Measurements from ENCODE around the gene NUMBL. TPM values are rescaled to one million over a fixed set of nuclear protein-coding genes. Genes with fewer than 3 reads are reported as not detected.

NUMBL gene
- total and polyA plus RNA-seq, 2 of the 8 experiments (the other 6 are each of a cell fraction or from before 2014, with no cell fraction given), result 13.5 to 24.8 TPM

GRCh38 chr19:40639638-40639982, 50.8 kb downstream of the NUMBL start:
- H3K27ac ChIP-seq (ENCODE audit: low read depth, low read length), result no peak overlapping the region
- H2AK5ac ChIP-seq (ENCODE audit: low read depth, low read length), result no peak overlapping the region
- FAIRE-seq (no peak), DNase-seq (ENCODE audit: low read depth in 1 of 2, low spot score in 2 of 2) (no peak)
- no peak overlapping the region for H3K23ac ChIP-seq (ENCODE audit: insufficient read length)
- TF ChIP-seq NRF1 (IDR thresholded peaks at IDR 0.05; ENCODE audit: low read depth, low read length) (no peak), KDM1A (IDR thresholded peaks at IDR 0.05; ENCODE audit: borderline replicate concordance, low read length) (no peak), BCL11A (IDR thresholded peaks at IDR 0.05; ENCODE audit: low read depth in 2 of 2, low read length in 2 of 2) (no peak), JUN (IDR thresholded peaks at IDR 0.05; ENCODE audit: low read depth, low read length) (no peak)
- H3K4me1 ChIP-seq (replicated peaks in 1 of 4; ENCODE audit: control insufficient read depth in 3 of 4, insufficient read depth in 4 of 4, low read length in 3 of 4), result peaks cover 0 to 3% (median 0%) of the 10 kb centered on the region in 4 experiments; a peak in 1 of 7 replicates
- H3K4me3 ChIP-seq (ENCODE audit: extremely low read depth in 1 of 4, insufficient read depth in 2 of 4, low read depth in 3 of 4, low read length in 4 of 4), result no peak overlapping the region
- H2BK5ac ChIP-seq (ENCODE audit: low read depth, low read length), result no peak overlapping the region
- H4K91ac ChIP-seq (replicated peaks; ENCODE audit: insufficient read length, low read length), result no peak overlapping the region
- no peak overlapping the region for H4K8ac ChIP-seq (ENCODE audit: extremely low read depth, insufficient read depth, low read length)
- no peaks in the 10 kb centered on the region for H3K9me3 ChIP-seq (ENCODE audit: insufficient read depth in 2 of 2, low read depth in 1 of 2, low read length in 1 of 2)
- no peak overlapping the region for H3K18ac ChIP-seq (ENCODE audit: extremely low read depth, low read length)
- no peak overlapping the region for H2BK12ac ChIP-seq (ENCODE audit: low read depth, low read length)
- ChIA-PET CTCF (ENCODE audit: partially characterized antibody) (interaction anchor here (0.6 to 2.5 kb wide), 3 partner anchors 13 to 87 kb away, joined by 3 to 6 read pairs (median 5); no protein-coding TSS in a partner anchor), POLR2A (ENCODE audit: partially characterized antibody) (interaction anchor here (1.1 kb wide), 1 partner anchor 111 kb away, joined by 3 read pairs; the partner anchor contains the start of gene ACTMAP)
- WGBS, 2 experiments (ENCODE audit: extremely low coverage in 1 of 2, insufficient coverage in 1 of 2, insufficient read length in 1 of 2, insufficient replicate concordance in 2 of 2, low coverage in 1 of 2, low lambda C conversion rate in 2 of 2, missing lambda C conversion rate in 1 of 2), result 87% methylated on average over 5 of the region's 6 CpGs; no CpG with 5 or more reads in 1 of the 2 experiments
- H3K36me3 ChIP-seq (ENCODE audit: control insufficient read depth in 2 of 4, insufficient read depth in 4 of 4, low read length in 3 of 4), result no peaks in the 10 kb centered on the region
- no peak overlapping the region for H4K5ac ChIP-seq (ENCODE audit: insufficient read length, low read depth, low read length)
- no peak overlapping the region for H3K14ac ChIP-seq (ENCODE audit: insufficient read length)
- H3K27me3 ChIP-seq (replicated peaks in 1 of 4; ENCODE audit: control insufficient read depth in 3 of 4, extremely low read depth in 1 of 4, insufficient read depth in 3 of 4, low read length in 3 of 4), result peaks cover 0 to 3% (median 0%) of the 10 kb centered on the region in 4 experiments; a peak in 4 of 7 replicates
- H2AFZ ChIP-seq (ENCODE audit: low read length), result no peak overlapping the region
- no peak overlapping the region for H3K9ac ChIP-seq (replicated peaks in 1 of 4; ENCODE audit: extremely low read depth in 1 of 4, low read depth in 3 of 4, low read length in 3 of 4)
- H3K23me2 ChIP-seq (ENCODE audit: low read depth, low read length), result no peaks in the 10 kb centered on the region
- no peak overlapping the region for H3K4ac ChIP-seq (replicated peaks; ENCODE audit: insufficient read length, low read depth, low read length)
- H2BK120ac ChIP-seq (replicated peaks; ENCODE audit: low read depth, low read length), result no peak overlapping the region
- no peaks in the 10 kb centered on the region for H4K20me1 ChIP-seq (replicated peaks in 1 of 2; ENCODE audit: control insufficient read depth in 1 of 2, insufficient read depth in 2 of 2, low read length in 2 of 2)
- no peak overlapping the region for H3K56ac ChIP-seq (replicated peaks; ENCODE audit: insufficient read length, low read depth, low read length)
- no peak overlapping the region for H2BK15ac ChIP-seq (ENCODE audit: low read length)
- H3K4me2 ChIP-seq (ENCODE audit: insufficient read depth in 1 of 2, low read depth in 2 of 2, low read length in 2 of 2), result no peak overlapping the region
- H3K79me1 ChIP-seq (ENCODE audit: low read depth, low read length), result no peaks in the 10 kb centered on the region
- H2BK20ac ChIP-seq (ENCODE audit: low read length), result no peak overlapping the region
- no peaks in the 10 kb centered on the region for H3K79me2 ChIP-seq (ENCODE audit: control insufficient read depth in 1 of 2, insufficient read depth in 2 of 2, low read length in 2 of 2)
